Smooth muscle cell (in vitro differentiated cells): ENCODE measurements around the gene EMP2. TPM values are rescaled to one million over a fixed set of nuclear protein-coding genes. Genes with fewer than 3 reads are reported as not detected.

Experiments used
- DNase-seq: peaks from one replicate; lab custom pipeline; 2025; ENCODE audit not compliant: unreplicated experiment; lab: John Stamatoyannopoulos, UW
- H2AFZ ChIP-seq: fragments of 200-600 bp; sonication (generic); 2 replicates; pipeline ENCODE4 v1.6.0; 2016; ENCODE audit warnings: antibody characterized with exemption, low read depth, mild to moderate bottlenecking
- H3F3A ChIP-seq: fragments of 200-600 bp; sonication (generic); 2 replicates; pipeline ENCODE4 v1.6.0; 2017; ENCODE audit warnings: antibody characterized with exemption, low read depth
- H3K27ac ChIP-seq: fragments of 200-600 bp; sonication (generic); 2 replicates; pipeline ENCODE4 v1.5.1; 2016; ENCODE audit warnings: low read depth, mild to moderate bottlenecking
- H3K27me3 ChIP-seq: fragments of 200-600 bp; sonication (generic); 2 replicates; pipeline ENCODE4 v1.6.1; 2016; ENCODE audit warnings: low read depth, mild to moderate bottlenecking
- H3K36me3 ChIP-seq: fragments of 200-600 bp; sonication (generic); 2 replicates; pipeline ENCODE4 v1.5.1; 2016; ENCODE audit warnings: low read depth
- H3K4me1 ChIP-seq: fragments of 200-600 bp; sonication (generic); 2 replicates; pipeline ENCODE4 v1.5.1; 2016; ENCODE audit warnings: low read depth
- H3K4me2 ChIP-seq: fragments of 200-600 bp; sonication (generic); 2 replicates; pipeline ENCODE4 v1.6.0; 2016; ENCODE audit warnings: mild to moderate bottlenecking
- H3K4me3 ChIP-seq: fragments of 200-600 bp; sonication (generic); 2 replicates; pipeline ENCODE4 v1.5.1; 2016; ENCODE audit warnings: mild to moderate bottlenecking
- H3K79me2 ChIP-seq: fragments of 200-600 bp; sonication (generic); 2 replicates; pipeline ENCODE4 v1.6.0; 2016; ENCODE audit warnings: low read depth, mild to moderate bottlenecking
- H3K9ac ChIP-seq: fragments of 200-600 bp; sonication (generic); 2 replicates; pipeline ENCODE4 v1.6.0; 2016; ENCODE audit warnings: low read depth
- H3K9me3 ChIP-seq: fragments of 200-600 bp; sonication (generic); replicated peaks from 2 replicates; pipeline ENCODE4 v1.5.1; 2016; ENCODE audit warnings: low read depth
- H4K20me1 ChIP-seq: fragments of 200-600 bp; sonication (generic); 2 replicates; pipeline ENCODE4 v1.6.0; 2016; ENCODE audit warnings: low read depth
- WGBS: methylation state at CpG from one replicate; pipeline ENCODE4 v1.1.7; 2016; ENCODE audit warnings: low lambda C conversion rate; 5-methylcytosine and 5-hydroxymethylcytosine counted together
- polyA plus RNA-seq: library from polyadenylated mRNA; unstranded; fragments of >200 nt; fragmentation: Nextera tagmentation; extraction: Ambion mirVana; gene quantifications from 2 replicates; pipeline ENCODE4 v1.2.1, GENCODE V29; 2016
- total RNA-seq: library from RNA; depleted of rRNA; stranded (reverse); fragments of >200 nt; gene quantifications from 2 replicates; pipeline ENCODE4 v1.2.3, GENCODE V29; 2014
- TF ChIP-seq, protein P1 (sequence below): fragments of 200-600 bp; sonication (generic); IDR thresholded peaks from 2 replicates; pipeline ENCODE4 v1.5.1; 2017; ENCODE audit warnings: borderline replicate concordance, mild to moderate bottlenecking, antibody characterized with exemption; ENCODE audit not compliant: insufficient read depth, poor library complexity, severe bottlenecking

The EMP2 gene
- total and polyA plus RNA-seq, 2 experiments from 2014 or later: 3.9 to 20.7 TPM

DNA sequence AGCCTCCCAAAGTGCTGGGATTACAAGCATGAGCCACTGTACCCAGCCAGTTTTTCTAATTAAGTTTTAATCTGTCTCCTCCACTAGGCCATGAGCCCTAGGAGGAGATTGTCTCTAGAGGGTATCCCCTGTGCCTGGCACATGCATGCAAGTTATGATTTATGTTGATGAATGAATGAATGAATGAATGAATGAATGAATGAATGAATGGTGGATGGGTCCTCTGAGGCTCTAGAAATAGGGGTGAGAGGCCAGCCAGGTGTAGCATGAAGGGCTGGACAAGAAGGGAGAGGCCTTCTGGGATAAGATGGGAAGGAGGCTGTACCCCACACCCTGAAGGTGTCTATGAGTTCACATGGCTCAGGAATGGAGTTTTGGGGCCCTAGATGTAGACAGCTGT is 48.8 kb downstream of the EMP2 start:
- Histone ChIP-seq H3K4me2 (no peak overlapping the region), H4K20me1 (no peaks in the 10 kb centered on the region), H3K4me1 (no peaks in the 10 kb centered on the region), H3K36me3 (no peaks in the 10 kb centered on the region), H3K27ac (no peak overlapping the region), H3F3A (no peaks in the 10 kb centered on the region), H3K9ac (no peak overlapping the region), H3K9me3 (no peaks in the 10 kb centered on the region), H3K4me3 (no peak overlapping the region), H3K27me3 (peaks cover 36% of the 10 kb centered on the region), H3K79me2 (no peaks in the 10 kb centered on the region), H2AFZ (no peak overlapping the region)
- TF ChIP-seq, protein P1, sequence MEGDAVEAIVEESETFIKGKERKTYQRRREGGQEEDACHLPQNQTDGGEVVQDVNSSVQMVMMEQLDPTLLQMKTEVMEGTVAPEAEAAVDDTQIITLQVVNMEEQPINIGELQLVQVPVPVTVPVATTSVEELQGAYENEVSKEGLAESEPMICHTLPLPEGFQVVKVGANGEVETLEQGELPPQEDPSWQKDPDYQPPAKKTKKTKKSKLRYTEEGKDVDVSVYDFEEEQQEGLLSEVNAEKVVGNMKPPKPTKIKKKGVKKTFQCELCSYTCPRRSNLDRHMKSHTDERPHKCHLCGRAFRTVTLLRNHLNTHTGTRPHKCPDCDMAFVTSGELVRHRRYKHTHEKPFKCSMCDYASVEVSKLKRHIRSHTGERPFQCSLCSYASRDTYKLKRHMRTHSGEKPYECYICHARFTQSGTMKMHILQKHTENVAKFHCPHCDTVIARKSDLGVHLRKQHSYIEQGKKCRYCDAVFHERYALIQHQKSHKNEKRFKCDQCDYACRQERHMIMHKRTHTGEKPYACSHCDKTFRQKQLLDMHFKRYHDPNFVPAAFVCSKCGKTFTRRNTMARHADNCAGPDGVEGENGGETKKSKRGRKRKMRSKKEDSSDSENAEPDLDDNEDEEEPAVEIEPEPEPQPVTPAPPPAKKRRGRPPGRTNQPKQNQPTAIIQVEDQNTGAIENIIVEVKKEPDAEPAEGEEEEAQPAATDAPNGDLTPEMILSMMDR: no peak
- DNase-seq: no peak

DNA sequence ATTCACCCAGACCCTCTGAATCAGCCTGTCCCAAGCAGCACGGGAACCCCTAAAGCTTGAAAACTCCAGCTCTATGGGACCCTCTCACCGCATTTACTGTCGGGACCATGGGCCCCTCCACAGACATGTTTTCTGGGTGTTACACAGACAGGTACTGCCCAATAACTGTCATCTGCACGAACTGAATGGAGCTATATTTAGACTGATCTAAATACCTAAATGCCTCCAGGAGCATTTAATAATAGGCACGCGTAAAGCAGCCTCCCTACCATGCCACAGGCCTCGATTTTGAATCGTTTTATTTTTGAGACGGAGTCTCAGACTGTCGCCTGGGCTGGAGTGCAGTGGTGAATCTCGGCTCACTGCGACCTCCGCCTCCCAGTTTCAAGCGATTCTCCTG is 49.7 kb downstream of the EMP2 start:
- no peaks in the 10 kb centered on the region for H3K36me3 ChIP-seq
- no peak overlapping the region for H3K4me2 ChIP-seq
- no peaks in the 10 kb centered on the region for H3K9me3 ChIP-seq
- H3K4me1 ChIP-seq: no peaks in the 10 kb centered on the region
- H3F3A ChIP-seq: no peaks in the 10 kb centered on the region
- DNase-seq: no peak
- peaks cover 36% of the 10 kb centered on the region for H3K27me3 ChIP-seq
- TF ChIP-seq, protein P1: no peak
- H3K9ac ChIP-seq: no peak overlapping the region
- no peak overlapping the region for H3K4me3 ChIP-seq
- 90% methylated on average over 14 of the region's 14 CpGs for WGBS
- no peak overlapping the region for H2AFZ ChIP-seq
- no peaks in the 10 kb centered on the region for H4K20me1 ChIP-seq
- H3K27ac ChIP-seq: no peak overlapping the region
- H3K79me2 ChIP-seq: no peaks in the 10 kb centered on the region

DNA sequence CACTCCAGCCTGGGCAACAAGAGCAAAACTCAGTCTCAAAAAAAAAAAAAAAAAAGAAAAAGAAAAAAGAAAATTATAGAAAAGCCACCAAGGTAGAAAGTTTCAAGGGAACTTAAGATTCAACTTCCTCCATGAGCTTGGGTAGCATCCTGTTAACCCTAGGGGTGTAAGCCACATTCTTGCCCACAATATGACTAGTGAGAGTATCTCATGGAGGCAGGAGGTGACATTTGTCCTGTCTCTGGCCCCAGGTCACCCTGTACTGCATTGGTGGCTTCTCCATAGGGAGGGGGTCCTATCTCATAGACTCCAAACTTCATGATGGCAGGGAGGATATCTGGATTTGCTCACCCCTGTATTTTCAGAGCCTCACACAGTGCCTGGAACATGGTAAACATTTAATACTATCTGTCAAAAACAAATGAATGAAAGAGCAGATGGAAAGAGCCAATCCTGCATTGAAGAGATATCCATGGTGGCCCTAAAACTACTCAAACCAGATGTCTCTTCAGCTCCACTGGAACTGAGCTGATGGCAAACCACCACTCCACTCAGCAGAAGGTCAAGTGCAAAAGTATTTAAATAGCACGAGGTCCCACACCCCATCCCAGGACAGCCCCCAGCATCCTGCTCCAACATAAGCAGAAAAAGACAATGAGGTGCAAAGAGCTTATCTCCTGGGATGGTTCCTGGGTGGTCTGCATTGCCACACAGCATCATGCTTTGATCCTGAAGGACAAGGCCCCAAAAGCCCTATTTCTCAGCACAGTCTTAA is 50.3 kb downstream of the EMP2 start:
- Histone ChIP-seq H3K4me3 (no peak overlapping the region), H4K20me1 (no peaks in the 10 kb centered on the region), H2AFZ (no peak overlapping the region), H3K36me3 (no peaks in the 10 kb centered on the region), H3K27me3 (peaks cover 36% of the 10 kb centered on the region), H3K79me2 (no peaks in the 10 kb centered on the region), H3K4me1 (no peaks in the 10 kb centered on the region), H3K4me2 (no peak overlapping the region), H3K9me3 (no peaks in the 10 kb centered on the region), H3K27ac (no peak overlapping the region), H3K9ac (no peak overlapping the region), H3F3A (no peaks in the 10 kb centered on the region)
- 91% methylated on average over 1 of the region's 1 CpG for WGBS
- no peak for DNase-seq
- TF ChIP-seq, protein P1: no peak

DNA sequence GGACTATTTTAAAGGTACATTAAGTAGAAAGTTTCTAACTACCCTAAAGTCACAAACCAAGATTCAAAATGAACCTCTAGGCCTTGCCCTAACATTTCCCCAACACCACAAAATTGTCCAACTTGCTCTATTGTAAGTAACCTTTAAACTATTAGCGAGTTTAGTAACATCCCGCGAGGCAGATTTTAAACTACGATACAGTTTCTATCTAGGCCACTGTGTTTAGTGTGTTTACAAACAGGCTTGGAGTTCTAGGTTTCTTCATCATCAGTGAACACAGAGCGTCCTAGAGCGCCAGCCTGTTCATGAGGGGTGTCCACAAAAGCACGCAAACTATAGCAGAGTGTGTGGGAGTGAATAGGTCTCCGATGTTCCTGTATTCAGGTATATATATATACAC is 51.8 kb downstream of the EMP2 start:
- Histone ChIP-seq H4K20me1 (no peaks in the 10 kb centered on the region), H3K4me1 (no peaks in the 10 kb centered on the region), H3K27me3 (peaks cover 36% of the 10 kb centered on the region), H3K9ac (no peak overlapping the region), H3K36me3 (no peaks in the 10 kb centered on the region), H3K79me2 (no peaks in the 10 kb centered on the region), H3K9me3 (no peaks in the 10 kb centered on the region), H3K4me2 (no peak overlapping the region), H3K27ac (no peak overlapping the region), H3K4me3 (no peak overlapping the region), H2AFZ (no peak overlapping the region), H3F3A (peaks cover 2% of the 10 kb centered on the region)
- DNase-seq: no peak
- 89% methylated on average over 8 of the region's 8 CpGs for WGBS
- TF ChIP-seq, protein P1: no peak
